Spleen (tissue), 7 donors: ENCODE results near the gene ADAMTSL3.

Source experiments
- CTCF ChIP-seq, 11 experiments: fragments of 200-600 bp in 7 of 11; fragments of 450-650 bp in 4 of 11; sonication (generic) in 4 of 11; IDR thresholded peaks in 8 of 11; conservative IDR thresholded peaks in 3 of 11; 1 replicate in 7 of 11; 2 replicates in 4 of 11; pipeline versions ENCODE4 v1.4.0 to v1.8.0; 2016 to 2021; ENCODE audit warnings: antibody characterized with exemption in 11 of 11, inconsistent platforms in 4 of 11, mild to moderate bottlenecking in 1 of 11
- POLR2A ChIP-seq, 3 donors: fragments of 450-650 bp; IDR thresholded peaks; one replicate each; pipeline ENCODE4 v1.5.1; 2017; ENCODE audit warnings: antibody characterized with exemption in 3 of 3, mild to moderate bottlenecking in 1 of 3
- donor health status: DM: no; HTN: no; CAD: no; lungs with moderate emphysema.
- donor health status: DM: no; HTN: no; CAD: no.
- donor health status: DM: no; HTN: no; CAD: no.

- no peak for TF ChIP-seq POLR2A (IDR thresholded peaks at IDR 0.05)
- no peak for TF ChIP-seq CTCF (IDR thresholded peaks at IDR 0.05 in 8 of 11, conservative IDR thresholded peaks at IDR 0.05 in 3 of 11)
Measured at GRCh38 chr15:84001655-84002054, 347.7 kb downstream of the ADAMTSL3 start.
